A549 (cell line): ENCODE data around the gene PTOV1. TPM values are rescaled to one million over a fixed set of nuclear protein-coding genes. Genes with fewer than 3 reads are reported as not detected.

Experiments
- ATAC-seq, 2 experiments: fragments of 200-7000 bp in 1 of 2; fragments of >200 bp in 1 of 2; cut with Nextera tagmentation in 1 of 2; cut with Tn5 transposase in 1 of 2; 3 replicates each; pipeline versions ENCODE4 v1.8.0 to v1.9.1; 2018 to 2020; ENCODE audit warnings: mild to moderate bottlenecking in 1 of 2, moderate library complexity in 1 of 2
- CTCF ChIA-PET: fragments of 300-600 bp; sonication (Branson Sonifier 250); formaldehyde crosslinking; extraction: SDS; loops from one replicate; lab custom pipeline; 2021; ENCODE audit warnings: antibody characterized with exemption, inconsistent platforms; lab: Yijun Ruan, JAX
- POLR2A ChIA-PET: fragments of 350-600 bp; formaldehyde crosslinking; extraction: SDS; loops from one replicate; lab custom pipeline; 2021; ENCODE audit warnings: antibody characterized with exemption, inconsistent platforms; lab: Yijun Ruan, JAX
- DNase-seq, 2 experiments: peaks; one replicate each; pipeline versions ENCODE4 v3.0.0 to v3.0.0-alpha.2; 2011 to 2016; ENCODE audit warnings: low read depth in 1 of 2, low spot score in 1 of 2
- FAIRE-seq: peaks from 2 replicates; lab custom pipeline; 2011; peaks lifted over from hg19 to GRCh38; lab: Jason Lieb, UNC
- H3K27ac ChIP-seq, 2 experiments: fragments of >200 bp; sonication (Bioruptor Twin); formaldehyde crosslinking; 3 replicates each; pipeline ENCODE4 v1.5.1; 2016 to 2017
- H3K4me1 ChIP-seq: fragments of >200 bp; sonication (Bioruptor Twin); formaldehyde crosslinking; 3 replicates; pipeline ENCODE4 v1.6.1; 2016
- H3K4me2 ChIP-seq: fragments of >200 bp; sonication (Bioruptor Twin); formaldehyde crosslinking; 3 replicates; pipeline ENCODE4 v1.6.1; 2016
- H3K4me3 ChIP-seq: fragments of >200 bp; sonication (Bioruptor Twin); formaldehyde crosslinking; 3 replicates; pipeline ENCODE4 v1.5.1; 2016
- H3K9me3 ChIP-seq: fragments of >200 bp; sonication (Bioruptor Twin); formaldehyde crosslinking; 3 replicates; pipeline ENCODE4 v1.6.1; 2016
- BHLHE40 ChIP-seq: IDR thresholded peaks from 2 replicates; pipeline ENCODE4 v1.6.1; 2012; ENCODE audit warnings: low read depth, low read length, inconsistent platforms
- CBX8 ChIP-seq: fragments of 200-600 bp; sonication (generic); IDR thresholded peaks from 2 replicates; pipeline ENCODE4 v1.6.1; 2016
- CEBPB ChIP-seq, 2 experiments: fragments of >200 bp in 1 of 2; sonication (Bioruptor Twin) in 1 of 2; formaldehyde crosslinking in 1 of 2; IDR thresholded peaks; 2 replicates each; pipeline ENCODE4 v1.6.1; 2012 to 2016
- CHD2 ChIP-seq: fragments of 150-350 bp; IDR thresholded peaks from 2 replicates; pipeline ENCODE4 v1.6.1; 2014; ENCODE audit warnings: low read length; ENCODE audit not compliant: partially characterized antibody
- CHD4 ChIP-seq: fragments of 200-600 bp; sonication (generic); IDR thresholded peaks from 2 replicates; pipeline ENCODE4 v1.6.1; 2016; ENCODE audit warnings: antibody characterized with exemption, mild to moderate bottlenecking, borderline replicate concordance
- EHF ChIP-seq: fragments of 250-450 bp; sonication (Bioruptor Pico); IDR thresholded peaks from 2 replicates; pipeline ENCODE4 v1.5.0; 2020; ENCODE audit warnings: mild to moderate bottlenecking
- EP300 ChIP-seq, 2 experiments: fragments of >200 bp; sonication (Bioruptor Twin); formaldehyde crosslinking; IDR thresholded peaks; 2 replicates in 1 of 2; 3 replicates in 1 of 2; pipeline ENCODE4 v1.6.1; 2016 to 2017
- FOSB ChIP-seq: fragments of 250-450 bp; sonication (Bioruptor Pico); IDR thresholded peaks from 2 replicates; pipeline ENCODE4 v1.5.0; 2020; ENCODE audit warnings: mild to moderate bottlenecking, moderate library complexity
- FOSL2 ChIP-seq, 2 experiments: fragments of 450-650 bp in 1 of 2; fragments of >200 bp in 1 of 2; sonication (Bioruptor Twin) in 1 of 2; formaldehyde crosslinking; IDR thresholded peaks; 2 replicates each; pipeline versions ENCODE4 v1.5.0 to v1.6.1; 2016 to 2020; ENCODE audit warnings: mild to moderate bottlenecking in 1 of 2, moderate library complexity in 1 of 2
- FOXS1 ChIP-seq: fragments of 250-450 bp; sonication (Bioruptor Pico); IDR thresholded peaks from 2 replicates; pipeline ENCODE4 v1.5.0; 2020; ENCODE audit warnings: mild to moderate bottlenecking, moderate library complexity
- HDAC2 ChIP-seq: fragments of 200-600 bp; sonication (generic); IDR thresholded peaks from 2 replicates; pipeline ENCODE4 v1.6.1; 2016
- JUNB ChIP-seq: fragments of >200 bp; sonication (Bioruptor Twin); formaldehyde crosslinking; IDR thresholded peaks from 2 replicates; pipeline ENCODE4 v1.6.1; 2016
- KDM1A ChIP-seq: fragments of 200-600 bp; sonication (generic); IDR thresholded peaks from 2 replicates; pipeline ENCODE4 v1.6.1; 2016; ENCODE audit warnings: low read depth, mild to moderate bottlenecking
- KDM5A ChIP-seq: fragments of 200-600 bp; sonication (generic); IDR thresholded peaks from 2 replicates; pipeline ENCODE4 v1.6.1; 2016; ENCODE audit warnings: antibody characterized with exemption, mild to moderate bottlenecking
- MAZ ChIP-seq: fragments of 150-350 bp; IDR thresholded peaks from 2 replicates; pipeline ENCODE4 v1.6.1; 2014; ENCODE audit warnings: antibody characterized with exemption, low read depth, low read length, borderline replicate concordance
- NR3C1 ChIP-seq: fragments of >200 bp; sonication (Bioruptor Twin); formaldehyde crosslinking; IDR thresholded peaks from 3 replicates; pipeline ENCODE4 v1.6.1; 2017
- RARB ChIP-seq: fragments of 250-450 bp; sonication (Bioruptor Pico); IDR thresholded peaks from 2 replicates; pipeline ENCODE4 v1.8.0; 2021; ENCODE audit warnings: mild to moderate bottlenecking, moderate library complexity
- RCOR1 ChIP-seq: fragments of 150-350 bp; IDR thresholded peaks from 2 replicates; pipeline ENCODE4 v1.6.1; 2014; ENCODE audit warnings: antibody characterized with exemption, low read length, low read depth
- RNF2 ChIP-seq: fragments of 200-600 bp; sonication (generic); IDR thresholded peaks from 2 replicates; pipeline ENCODE4 v1.6.1; 2016; ENCODE audit warnings: low read depth, mild to moderate bottlenecking, antibody characterized with exemption, moderate library complexity, borderline replicate concordance
- SREBF2 ChIP-seq: fragments of 450-650 bp; IDR thresholded peaks from 2 replicates; pipeline ENCODE4 v1.6.1; 2014; ENCODE audit warnings: mild to moderate bottlenecking, moderate library complexity
- TFCP2L1 ChIP-seq: fragments of 250-450 bp; sonication (Bioruptor Pico); IDR thresholded peaks from 2 replicates; pipeline ENCODE4 v1.5.0; 2021; ENCODE audit warnings: mild to moderate bottlenecking
- TP53 ChIP-seq: fragments of 250-450 bp; sonication (Bioruptor Pico); IDR thresholded peaks from 2 replicates; pipeline ENCODE4 v1.5.0; 2021; ENCODE audit warnings: mild to moderate bottlenecking, moderate library complexity
- WGBS: methylation state at CpG from one replicate; pipeline ENCODE4 v1.1.6; 2017; ENCODE audit errors: missing lambda C conversion rate; 5-methylcytosine and 5-hydroxymethylcytosine counted together
- polyA plus RNA-seq, 4 experiments: library from polyadenylated mRNA; depleted of rRNA in 3 of 4; stranded (reverse); fragments of >200 nt; fragmentation: RNase III in 1 of 4; extraction: RNeasy Plus Mini Kit Qiagen cat#74134 plus additional on column Dnase treatment in 1 of 4; gene quantifications; 2 replicates in 3 of 4; 3 replicates in 1 of 4; pipeline ENCODE4 v1.2.3, GENCODE V29; 2011 to 2017
- TF ChIP-seq, protein P1 (sequence below): fragments of >200 bp; sonication (Bioruptor Twin); formaldehyde crosslinking; IDR thresholded peaks from 3 replicates; pipeline ENCODE4 v1.6.1; 2016
- TF ChIP-seq, protein P2 (sequence below): fragments of 250-450 bp; sonication (Bioruptor Pico); IDR thresholded peaks from 2 replicates; pipeline ENCODE4 v1.5.0; 2021; ENCODE audit warnings: mild to moderate bottlenecking, moderate library complexity, borderline replicate concordance
- TF ChIP-seq, protein P3 (sequence below): fragments of 250-450 bp; sonication (Bioruptor Pico); IDR thresholded peaks from 2 replicates; pipeline ENCODE4 v1.5.0; 2020; ENCODE audit warnings: low read depth, mild to moderate bottlenecking, moderate library complexity
- TF ChIP-seq, protein P4 (sequence below): IDR thresholded peaks from 2 replicates; pipeline ENCODE4 v1.6.1; 2012; ENCODE audit warnings: low read depth, borderline replicate concordance

Gene PTOV1
- polyA plus RNA-seq, 2 of the 4 experiments (the other 2 are of a cell fraction), result 27.7 to 147 TPM

DNA sequence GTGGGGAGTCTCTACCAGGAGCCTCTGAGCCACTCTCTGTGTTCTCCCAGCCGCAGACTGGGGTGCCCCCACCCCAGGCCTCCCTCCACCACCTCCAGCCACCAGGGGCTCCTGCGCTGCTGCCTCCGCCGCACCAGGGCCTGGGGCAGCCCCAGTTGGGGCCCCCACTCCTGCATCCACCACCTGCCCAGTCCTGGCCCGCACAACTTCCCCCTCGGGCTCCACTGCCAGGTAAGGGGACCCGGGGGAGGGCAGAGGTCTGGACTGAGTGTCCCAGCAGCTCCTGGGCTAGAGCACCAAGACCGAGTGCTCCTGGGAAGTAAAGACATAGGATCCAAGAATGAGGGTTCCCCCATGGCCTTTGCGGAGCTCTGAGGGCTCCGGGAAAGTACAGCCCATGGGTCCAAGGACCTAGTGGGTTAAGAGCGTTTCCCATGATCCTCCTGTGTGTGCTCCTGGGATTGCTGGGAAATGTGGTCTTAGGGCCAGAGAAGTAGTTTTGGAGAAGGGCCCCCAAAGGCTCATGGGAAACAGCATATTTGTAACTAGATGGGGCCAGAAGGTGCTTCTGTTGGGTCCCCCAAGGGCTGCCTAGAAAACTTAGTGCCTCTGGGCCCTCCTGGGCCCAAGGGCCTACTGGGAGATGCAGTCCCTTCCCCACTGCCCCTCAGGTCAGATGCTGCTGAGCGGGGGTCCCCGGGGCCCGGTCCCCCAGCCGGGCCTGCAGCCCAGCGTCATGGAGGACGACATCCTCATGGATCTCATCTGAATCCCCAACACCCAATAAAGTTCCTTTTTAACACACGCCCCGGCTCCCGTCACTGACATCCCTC lies 14.6 kb upstream of the PTOV1 start:
- Histone ChIP-seq H3K4me1 (no peaks in the 10 kb centered on the region), H3K9me3 (no peaks in the 10 kb centered on the region), H3K4me3 (no peak overlapping the region), H3K4me2 (no peak overlapping the region), H3K27ac (no peak overlapping the region)
- CTCF ChIA-PET, result interaction anchor here (0.6 to 2.6 kb wide), 7 partner anchors 9 to 315 kb away, joined by 3 to 10 read pairs (median 3); partner anchors contain the start of gene PTOV1
- FAIRE-seq, result no peak
- POLR2A ChIA-PET, result interaction anchor here (0.6 kb wide), 1 partner anchor 32 kb away, joined by 3 read pairs; no protein-coding TSS in a partner anchor
- no peak for TF ChIP-seq CEBPB (IDR thresholded peaks at IDR 0.05)
- TF ChIP-seq HDAC2, result no peak
- TF ChIP-seq, protein P1, sequence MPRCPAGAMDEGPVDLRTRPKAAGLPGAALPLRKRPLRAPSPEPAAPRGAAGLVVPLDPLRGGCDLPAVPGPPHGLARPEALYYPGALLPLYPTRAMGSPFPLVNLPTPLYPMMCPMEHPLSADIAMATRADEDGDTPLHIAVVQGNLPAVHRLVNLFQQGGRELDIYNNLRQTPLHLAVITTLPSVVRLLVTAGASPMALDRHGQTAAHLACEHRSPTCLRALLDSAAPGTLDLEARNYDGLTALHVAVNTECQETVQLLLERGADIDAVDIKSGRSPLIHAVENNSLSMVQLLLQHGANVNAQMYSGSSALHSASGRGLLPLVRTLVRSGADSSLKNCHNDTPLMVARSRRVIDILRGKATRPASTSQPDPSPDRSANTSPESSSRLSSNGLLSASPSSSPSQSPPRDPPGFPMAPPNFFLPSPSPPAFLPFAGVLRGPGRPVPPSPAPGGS, result no peak
- TF ChIP-seq RCOR1, result no peak
- TF ChIP-seq, protein P2, sequence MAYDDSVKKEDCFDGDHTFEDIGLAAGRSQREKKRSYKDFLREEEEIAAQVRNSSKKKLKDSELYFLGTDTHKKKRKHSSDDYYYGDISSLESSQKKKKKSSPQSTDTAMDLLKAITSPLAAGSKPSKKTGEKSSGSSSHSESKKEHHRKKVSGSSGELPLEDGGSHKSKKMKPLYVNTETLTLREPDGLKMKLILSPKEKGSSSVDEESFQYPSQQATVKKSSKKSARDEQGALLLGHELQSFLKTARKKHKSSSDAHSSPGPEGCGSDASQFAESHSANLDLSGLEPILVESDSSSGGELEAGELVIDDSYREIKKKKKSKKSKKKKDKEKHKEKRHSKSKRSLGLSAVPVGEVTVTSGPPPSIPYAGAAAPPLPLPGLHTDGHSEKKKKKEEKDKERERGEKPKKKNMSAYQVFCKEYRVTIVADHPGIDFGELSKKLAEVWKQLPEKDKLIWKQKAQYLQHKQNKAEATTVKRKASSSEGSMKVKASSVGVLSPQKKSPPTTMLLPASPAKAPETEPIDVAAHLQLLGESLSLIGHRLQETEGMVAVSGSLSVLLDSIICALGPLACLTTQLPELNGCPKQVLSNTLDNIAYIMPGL (CRISPR knock-in tag), result no peak
- TF ChIP-seq JUNB, result no peak
- TF ChIP-seq FOSL2 (IDR thresholded peaks at IDR 0.05), result no peak
- no peak for TF ChIP-seq FOSL2 (CRISPR knock-in tag; IDR thresholded peaks at IDR 0.05)
- TF ChIP-seq TP53 (CRISPR knock-in tag), result no peak
- no peak for TF ChIP-seq TFCP2L1 (CRISPR knock-in tag)
- no peak for TF ChIP-seq RARB (CRISPR knock-in tag)
- no peak for TF ChIP-seq SREBF2
- TF ChIP-seq KDM5A, result no peak
- TF ChIP-seq CHD2, result no peak
- no peak for TF ChIP-seq CHD4
- 93% methylated on average over 19 of the region's 20 CpGs for WGBS
- ATAC-seq, result no peak
- DNase-seq, result no peak

DNA sequence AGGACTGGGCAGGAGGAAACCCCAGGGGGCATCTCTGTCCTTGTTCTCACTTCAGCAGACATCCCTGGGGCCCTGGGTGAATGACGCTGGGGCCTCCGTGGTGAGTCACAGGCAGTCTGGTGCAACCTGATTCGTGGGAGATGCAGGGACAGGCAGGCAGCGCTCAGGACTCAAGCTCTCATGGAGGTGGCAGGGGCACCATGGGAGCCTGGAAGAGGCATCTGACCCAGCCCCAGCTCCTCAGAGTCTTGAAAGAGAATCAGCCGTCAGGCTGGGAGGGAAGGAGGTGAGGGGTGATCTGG lies 14.0 kb upstream of the PTOV1 start:
- ATAC-seq (no peak), DNase-seq (no peak)
- Histone ChIP-seq H3K9me3 (no peaks in the 10 kb centered on the region), H3K4me3 (no peak overlapping the region), H3K4me2 (no peak overlapping the region), H3K27ac (no peak overlapping the region), H3K4me1 (no peaks in the 10 kb centered on the region)
- CTCF ChIA-PET, result interaction anchor here (0.6 to 1.5 kb wide), 6 partner anchors 8 to 315 kb away, joined by 3 to 4 read pairs (median 3); partner anchors contain the start of gene PTOV1
- 85% methylated on average over 5 of the region's 5 CpGs for WGBS
- POLR2A ChIA-PET, result no interaction called here
- TF ChIP-seq FOSB (CRISPR knock-in tag), result no peak
- no peak for TF ChIP-seq MAZ
- TF ChIP-seq RNF2, result no peak
- no peak for TF ChIP-seq KDM1A
- no peak for TF ChIP-seq RARB (CRISPR knock-in tag)
- TF ChIP-seq, protein P2 (CRISPR knock-in tag), result no peak
- TF ChIP-seq CBX8, result no peak
- no peak for TF ChIP-seq FOXS1 (CRISPR knock-in tag)
- TF ChIP-seq, protein P3, sequence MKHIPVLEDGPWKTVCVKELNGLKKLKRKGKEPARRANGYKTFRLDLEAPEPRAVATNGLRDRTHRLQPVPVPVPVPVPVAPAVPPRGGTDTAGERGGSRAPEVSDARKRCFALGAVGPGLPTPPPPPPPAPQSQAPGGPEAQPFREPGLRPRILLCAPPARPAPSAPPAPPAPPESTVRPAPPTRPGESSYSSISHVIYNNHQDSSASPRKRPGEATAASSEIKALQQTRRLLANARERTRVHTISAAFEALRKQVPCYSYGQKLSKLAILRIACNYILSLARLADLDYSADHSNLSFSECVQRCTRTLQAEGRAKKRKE, result no peak
- TF ChIP-seq EP300 (IDR thresholded peaks at IDR 0.05), result no peak
- no peak for TF ChIP-seq EHF (CRISPR knock-in tag)
- TF ChIP-seq BHLHE40, result no peak
- TF ChIP-seq NR3C1, result no peak
- TF ChIP-seq SREBF2, result no peak
- TF ChIP-seq, protein P4, sequence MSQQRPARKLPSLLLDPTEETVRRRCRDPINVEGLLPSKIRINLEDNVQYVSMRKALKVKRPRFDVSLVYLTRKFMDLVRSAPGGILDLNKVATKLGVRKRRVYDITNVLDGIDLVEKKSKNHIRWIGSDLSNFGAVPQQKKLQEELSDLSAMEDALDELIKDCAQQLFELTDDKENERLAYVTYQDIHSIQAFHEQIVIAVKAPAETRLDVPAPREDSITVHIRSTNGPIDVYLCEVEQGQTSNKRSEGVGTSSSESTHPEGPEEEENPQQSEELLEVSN, result no peak
- TF ChIP-seq, all 56 proteins: peak for 0
- no peak for FAIRE-seq
